ENCODE data around the gene MUC20.
"Not testable (repeated sequence)": the region's sequence is repeated elsewhere in the genome, so short reads cannot be mapped to it uniquely, and the experiment has no call there.

MUC20 gene

DNA sequence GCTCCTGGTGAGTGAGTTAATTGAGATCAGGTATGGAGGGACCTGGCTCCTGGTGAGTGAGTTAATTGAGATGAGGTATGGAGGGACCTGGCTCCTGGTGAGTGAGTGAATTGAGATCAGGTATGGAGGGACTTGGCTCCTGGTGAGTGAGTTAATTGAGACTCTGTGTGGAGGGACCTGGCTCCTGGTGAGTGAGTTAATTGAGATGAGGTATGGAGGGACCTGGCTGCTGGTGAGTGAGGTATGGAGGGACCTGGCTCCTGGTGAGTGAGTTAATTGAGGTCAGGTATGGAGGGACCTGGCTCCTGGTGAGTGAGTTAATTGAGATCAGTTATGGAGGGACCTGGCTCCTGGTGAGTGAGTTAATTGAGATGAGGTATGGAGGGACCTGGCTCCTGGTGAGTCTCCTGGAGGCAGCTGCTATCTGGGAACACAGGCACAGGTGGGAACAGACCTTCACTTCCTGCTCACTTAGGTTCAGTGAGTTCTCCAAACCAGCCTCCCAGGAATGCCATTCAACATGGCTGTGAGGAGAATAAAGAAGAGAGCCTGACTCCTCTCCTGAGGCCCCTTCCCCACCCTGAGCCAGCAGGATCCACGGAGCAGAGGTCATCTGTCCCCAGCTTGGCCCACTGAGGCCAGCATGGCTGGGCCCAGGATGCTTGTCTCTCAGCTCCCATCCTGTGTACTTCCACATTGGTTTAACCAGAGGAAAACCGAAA is 9.5 kb upstream of the MUC20 start:
- DNase-seq: not testable (repeated sequence)

DNA sequence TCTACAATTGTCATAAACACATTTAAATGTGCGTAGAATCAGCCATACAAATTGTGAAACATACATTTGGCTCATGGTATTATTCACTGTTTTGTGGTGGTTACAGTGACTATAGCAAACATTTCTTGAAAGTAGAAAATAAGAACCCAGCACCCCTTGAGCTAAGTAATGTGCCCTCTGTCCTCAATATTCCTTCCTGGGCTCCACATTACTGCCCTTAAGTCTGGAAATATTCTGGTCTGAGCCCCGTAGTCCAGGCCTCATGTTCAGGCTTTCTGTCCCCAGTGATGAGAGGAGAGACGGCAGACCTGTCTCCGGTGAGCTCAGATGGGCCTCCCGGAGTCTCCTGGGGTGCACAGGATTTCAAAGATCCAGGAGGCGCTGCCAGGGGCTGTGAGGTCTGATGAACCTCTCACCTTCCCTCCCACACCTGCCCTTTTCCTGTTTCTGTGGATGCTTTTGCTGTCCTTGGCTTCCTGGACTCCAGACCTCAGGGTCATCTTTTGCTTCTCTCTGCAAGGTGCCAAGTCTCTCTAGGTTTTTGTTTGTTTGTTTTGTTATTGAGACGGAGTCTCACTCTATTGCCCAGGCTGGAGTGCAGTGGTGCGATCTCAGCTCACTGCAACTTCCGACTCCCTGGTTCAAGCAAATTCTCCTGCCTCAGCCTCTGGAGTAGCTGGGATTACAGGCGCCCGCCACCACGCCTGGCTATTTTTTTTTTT is 8.8 kb upstream of the MUC20 start:
- no peak for DNase-seq

DNA sequence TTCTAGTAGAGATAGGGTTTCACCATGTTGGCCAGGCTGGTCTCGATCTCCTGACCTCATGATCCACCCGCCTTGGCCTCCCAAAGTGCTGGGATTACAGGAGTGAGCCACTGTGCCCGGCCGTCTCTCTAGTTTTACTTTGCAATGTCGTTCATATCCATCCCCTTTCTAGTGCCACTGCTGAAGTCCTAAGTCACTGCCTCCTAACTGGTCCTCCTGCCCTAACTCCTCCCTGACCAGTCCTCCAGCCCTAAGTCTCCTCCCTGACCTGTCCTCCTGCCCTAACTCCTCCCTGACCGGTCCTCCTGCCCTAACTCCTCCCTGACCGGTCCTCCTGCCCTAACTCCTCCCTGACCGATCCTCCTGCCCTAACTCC is 8.3 kb upstream of the MUC20 start:
- not testable (repeated sequence) for DNase-seq

DNA sequence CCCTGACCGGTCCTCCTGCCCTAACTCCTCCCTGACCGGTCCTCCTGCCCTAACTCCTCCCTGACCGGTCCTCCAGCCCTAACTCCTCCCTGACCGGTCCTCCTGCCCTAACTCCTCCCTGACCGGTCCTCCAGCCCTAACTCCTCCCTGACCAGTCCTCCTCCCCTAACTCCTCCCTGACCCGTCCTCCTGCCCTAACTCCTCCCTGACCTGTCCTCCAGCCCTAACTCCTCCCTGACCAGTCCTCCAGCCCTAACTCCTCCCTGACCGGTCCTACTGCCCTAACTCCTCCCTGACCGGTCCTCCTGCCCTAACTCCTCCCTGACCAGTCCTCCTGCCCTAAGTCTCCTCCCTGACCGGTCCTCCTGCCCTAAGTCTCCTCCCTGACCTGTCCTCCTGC is 7.6 kb upstream of the MUC20 start:
- not testable (repeated sequence) for DNase-seq

DNA sequence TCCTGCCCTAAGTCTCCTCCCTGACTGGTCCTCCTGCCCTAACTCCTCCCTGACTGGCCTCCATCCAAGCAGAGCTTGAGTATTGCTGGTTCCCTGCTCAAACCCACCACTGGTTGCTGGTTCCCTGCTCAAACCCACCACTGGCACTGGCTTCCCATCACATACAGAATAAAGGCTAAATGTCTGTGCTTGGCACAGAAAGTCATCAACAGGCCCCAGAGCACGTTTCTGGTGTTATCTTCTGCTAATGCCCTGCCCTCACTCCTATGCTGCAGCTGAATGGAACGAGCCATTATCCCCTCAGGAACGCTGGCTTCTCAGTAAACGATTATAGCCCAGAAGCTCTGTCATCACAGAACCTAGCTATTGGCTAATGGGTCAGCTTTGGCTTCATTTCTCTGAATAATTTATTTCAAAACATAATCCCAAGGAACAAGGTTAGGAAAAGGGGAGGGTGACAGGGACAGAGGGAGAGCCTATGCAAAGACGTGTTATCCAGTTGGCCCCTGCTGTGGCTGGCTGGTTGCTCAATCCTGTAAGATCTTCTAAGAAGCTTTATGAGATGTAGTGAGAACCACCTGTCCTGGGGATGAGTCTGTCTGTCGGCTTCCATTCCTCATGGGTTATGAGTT is 6.3 kb upstream of the MUC20 start:
- DNase-seq: no peak

DNA sequence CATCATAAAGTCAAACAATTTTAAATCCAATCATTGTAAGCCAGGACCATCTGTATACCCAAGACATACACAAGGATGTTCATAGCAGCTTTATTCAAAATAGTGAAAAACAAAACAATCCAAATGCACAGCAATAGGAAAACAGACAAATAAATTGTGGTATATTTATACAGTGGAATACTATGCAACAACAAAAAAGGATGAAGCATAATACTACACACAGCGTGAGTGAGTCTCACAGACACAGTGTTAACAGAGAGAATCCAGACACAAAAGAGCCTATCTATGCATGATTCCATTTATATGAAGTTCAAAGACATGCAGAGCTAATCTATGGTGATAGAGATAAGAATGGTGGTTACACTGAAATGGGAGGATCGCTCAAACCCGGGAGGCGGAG is 5.6 kb upstream of the MUC20 start:
- DNase-seq: no peak

DNA sequence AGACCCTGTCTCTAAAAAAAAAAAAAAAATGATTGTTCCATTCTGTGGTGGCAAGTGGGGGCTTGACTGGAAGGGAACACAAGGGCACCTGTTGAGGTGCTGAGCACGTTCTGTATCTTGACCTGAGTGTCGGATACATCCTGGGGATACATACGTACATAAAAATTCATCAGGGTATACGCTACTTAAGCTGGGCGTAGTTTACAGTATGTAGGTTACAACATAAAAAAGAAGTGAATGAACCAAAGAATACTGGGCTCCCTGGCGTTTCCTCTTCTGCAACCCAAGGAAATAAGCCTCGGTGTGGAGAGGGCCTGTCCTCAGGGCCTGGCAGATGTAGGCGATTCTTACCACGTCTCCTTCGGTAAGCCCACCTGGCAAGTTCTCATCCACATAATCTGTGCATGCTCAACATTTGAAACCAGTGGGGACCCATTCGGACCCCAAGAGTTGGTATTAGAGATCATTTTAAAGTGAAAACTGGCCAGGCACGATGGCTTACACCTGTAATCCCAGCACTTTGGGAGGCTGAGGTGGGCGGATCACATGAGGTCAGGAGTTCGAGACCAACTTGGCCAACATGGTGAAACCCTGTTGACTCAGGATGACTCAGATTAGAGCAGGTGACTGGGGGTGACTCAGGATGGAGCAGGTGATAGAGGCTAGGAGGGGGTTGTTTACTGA is 5.1 kb upstream of the MUC20 start:
- DNase-seq: no peak

DNA sequence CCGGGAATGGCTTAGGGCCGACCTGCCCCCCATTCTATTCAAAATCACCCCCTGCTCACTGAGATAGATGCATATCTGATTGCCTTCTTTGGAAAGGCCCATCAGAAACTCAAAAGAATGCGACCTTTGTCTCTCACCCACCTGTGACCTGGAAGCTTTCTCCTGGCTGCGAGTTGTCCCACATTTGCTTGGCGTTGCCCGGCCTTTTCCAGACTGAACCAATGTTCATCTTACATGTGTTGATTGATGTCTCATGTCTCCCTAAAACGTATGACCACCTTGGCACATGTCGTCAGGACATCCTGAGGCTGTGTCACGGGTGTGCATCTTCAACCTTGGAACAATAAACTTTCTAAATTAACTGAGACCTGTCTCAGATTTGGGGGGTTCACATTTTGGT is 3.4 kb upstream of the MUC20 start:
- DNase-seq: no peak

DNA sequence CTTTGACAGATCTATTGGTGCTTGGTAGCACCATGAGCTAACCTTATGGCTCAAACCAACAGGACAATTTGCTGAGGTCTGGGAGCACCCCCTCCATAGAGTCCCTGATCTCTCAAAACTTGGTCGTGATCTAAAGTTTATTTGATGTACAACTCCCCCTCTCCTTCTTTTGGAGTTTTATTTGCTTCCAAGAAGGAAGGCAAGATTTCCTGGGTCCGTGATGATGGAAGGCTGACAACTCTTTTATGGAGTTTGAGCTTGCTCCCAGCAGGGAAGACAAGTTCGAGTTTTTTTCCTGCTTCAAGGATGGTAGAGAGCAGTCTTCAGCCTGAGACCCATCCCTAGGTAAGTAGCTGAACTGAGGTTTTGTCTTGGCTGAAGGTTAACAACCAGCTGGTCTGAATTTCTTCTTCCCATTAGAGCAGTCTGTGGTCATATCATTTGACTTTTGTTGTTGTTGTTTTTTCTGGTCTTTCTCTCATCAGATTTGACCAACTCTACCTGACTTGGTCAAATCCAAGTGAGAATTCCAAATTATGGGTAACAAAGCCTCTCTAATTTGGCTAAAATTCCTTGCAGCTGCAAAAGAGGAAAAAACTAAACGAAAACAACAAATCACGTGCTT is 2.8 kb upstream of the MUC20 start:
- no peak for DNase-seq

DNA sequence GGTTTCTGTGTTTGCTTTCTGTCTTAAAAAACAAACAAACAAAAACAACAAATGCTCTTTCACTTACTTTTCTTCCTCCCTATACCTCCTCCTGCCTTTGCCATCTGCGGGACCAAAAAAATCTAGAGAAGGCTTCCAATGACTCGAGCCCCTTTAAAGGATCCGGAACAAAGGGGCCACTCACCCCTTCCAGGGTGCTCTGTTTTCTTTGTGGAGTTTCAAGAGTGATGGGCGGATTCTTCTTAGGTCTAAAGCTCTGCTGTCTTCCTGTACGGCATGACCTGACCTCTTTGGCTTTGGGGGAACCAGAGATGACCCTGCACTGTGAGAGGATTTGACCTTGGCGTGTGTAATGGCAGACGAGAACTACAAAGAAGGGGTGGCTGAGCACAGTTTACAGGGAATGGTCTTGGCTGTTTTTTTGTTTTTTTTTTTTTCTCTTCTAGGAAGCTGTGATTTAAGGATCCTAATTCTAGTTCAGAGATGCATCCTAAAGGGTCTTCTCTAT is 2.2 kb upstream of the MUC20 start:
- DNase-seq: no peak

DNA sequence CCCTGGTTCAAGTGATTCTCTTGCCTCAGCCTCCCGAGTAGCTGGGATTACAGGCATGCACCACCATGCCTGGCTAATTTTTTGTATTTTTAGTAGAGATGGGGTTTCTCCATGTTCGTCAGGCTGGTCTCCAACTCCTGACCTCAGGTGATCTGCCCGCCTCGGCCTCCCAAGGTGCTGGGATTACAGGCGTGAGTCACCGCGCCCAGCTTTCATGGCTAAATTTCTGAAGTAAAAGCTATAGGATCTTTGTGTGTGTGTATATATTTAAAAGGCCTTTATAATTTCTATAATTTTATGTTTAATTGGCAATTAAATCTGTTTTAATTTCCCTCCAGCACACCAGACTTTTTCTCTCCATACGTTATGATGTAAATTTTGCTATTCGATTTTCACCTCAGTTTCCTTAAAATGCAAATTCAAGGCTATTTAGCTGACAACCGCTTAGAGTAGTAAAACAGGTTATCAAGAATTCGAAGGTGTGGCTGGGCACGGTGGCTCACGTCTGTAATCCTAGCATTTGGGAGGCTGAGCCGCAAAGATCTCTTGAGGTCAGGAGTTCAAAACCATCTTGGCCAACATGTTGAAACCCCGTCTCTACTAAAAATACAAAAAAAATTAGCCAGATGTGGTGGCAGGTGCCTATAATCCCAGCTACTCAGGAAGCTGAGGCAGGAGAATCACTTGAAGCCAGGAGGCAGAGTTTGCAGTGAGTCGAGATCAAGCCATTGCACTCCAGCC is 1.1 kb upstream of the MUC20 start:
- DNase-seq: not testable (repeated sequence)

DNA sequence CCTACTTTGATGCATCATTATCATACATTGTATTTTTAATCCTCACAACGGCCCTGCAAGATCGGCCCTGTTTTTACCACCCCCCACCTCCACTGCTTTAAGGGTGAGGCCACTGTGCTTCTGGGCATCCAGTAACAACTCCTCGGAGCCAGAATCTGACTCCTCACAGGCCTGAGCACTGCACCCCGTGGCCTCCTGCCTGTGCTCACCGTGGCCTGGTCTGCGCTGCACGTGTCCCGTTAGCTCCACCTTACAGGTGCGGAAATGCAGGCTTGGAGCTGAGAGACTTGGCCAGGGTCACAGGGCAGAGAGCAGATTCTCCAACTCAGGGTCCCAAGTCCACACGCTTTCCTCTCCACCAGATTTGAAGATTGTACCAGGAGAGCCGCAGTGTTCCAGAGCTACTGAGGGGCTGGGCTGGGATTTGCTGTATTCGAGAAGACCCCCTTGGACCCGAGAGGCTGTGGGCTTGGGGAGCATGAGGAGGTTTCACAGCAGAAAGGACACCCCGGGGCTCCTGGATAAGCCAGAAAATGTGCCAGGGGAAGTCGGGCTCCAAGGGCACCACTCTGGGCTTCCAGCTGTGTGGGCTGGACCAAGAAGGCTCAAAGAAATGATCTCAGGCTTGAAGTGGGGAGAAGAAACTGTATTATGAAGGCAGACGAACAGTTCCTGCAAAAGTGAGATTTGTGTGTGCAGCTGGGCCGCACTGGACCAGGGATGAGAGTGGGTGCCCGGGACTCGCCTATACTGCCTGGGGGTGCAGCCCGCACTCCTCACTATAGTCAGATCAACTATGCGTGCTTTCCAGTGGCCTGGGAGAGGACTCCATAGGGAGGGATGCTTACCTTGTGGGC is 1.6 kb downstream of the MUC20 start:
- DNase-seq: not testable (repeated sequence)

DNA sequence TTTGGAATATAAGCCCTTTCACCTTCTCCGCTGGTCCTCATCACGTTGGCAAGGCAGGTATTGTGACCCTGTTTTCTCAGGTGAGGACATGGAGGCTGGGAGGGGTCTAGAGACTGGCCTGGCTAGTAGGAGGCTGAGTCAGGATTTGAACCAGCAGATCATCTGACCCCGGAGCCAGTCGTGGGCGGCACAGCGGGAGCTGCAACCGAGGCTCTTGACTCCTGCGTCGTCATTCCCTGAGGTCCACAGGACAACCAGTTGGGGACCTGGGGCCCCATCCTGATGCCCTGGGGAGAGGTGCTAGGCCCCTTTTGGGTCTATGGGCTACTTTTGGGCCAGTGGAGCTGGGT is 2.2 kb downstream of the MUC20 start:
- not testable (repeated sequence) for DNase-seq

DNA sequence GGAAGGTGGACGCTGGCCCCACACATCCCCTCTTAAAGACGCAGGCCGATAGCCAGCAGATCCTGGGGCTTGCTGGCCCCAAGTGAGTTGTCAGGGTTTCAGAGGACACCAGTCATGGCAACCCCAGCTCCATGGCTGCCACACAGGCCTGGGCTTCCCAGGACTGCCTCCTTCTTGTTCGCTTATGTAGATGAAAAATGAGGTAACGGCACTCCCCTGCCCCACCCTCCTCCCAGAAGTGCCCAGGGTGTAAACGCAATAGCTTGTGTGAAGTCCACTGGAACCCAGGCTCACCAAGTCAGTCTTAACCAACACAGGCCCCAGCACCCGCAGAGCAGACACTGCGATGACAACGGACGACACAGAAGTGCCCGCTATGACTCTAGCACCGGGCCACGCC is 3.6 kb downstream of the MUC20 start:
- not testable (repeated sequence) for DNase-seq

DNA sequence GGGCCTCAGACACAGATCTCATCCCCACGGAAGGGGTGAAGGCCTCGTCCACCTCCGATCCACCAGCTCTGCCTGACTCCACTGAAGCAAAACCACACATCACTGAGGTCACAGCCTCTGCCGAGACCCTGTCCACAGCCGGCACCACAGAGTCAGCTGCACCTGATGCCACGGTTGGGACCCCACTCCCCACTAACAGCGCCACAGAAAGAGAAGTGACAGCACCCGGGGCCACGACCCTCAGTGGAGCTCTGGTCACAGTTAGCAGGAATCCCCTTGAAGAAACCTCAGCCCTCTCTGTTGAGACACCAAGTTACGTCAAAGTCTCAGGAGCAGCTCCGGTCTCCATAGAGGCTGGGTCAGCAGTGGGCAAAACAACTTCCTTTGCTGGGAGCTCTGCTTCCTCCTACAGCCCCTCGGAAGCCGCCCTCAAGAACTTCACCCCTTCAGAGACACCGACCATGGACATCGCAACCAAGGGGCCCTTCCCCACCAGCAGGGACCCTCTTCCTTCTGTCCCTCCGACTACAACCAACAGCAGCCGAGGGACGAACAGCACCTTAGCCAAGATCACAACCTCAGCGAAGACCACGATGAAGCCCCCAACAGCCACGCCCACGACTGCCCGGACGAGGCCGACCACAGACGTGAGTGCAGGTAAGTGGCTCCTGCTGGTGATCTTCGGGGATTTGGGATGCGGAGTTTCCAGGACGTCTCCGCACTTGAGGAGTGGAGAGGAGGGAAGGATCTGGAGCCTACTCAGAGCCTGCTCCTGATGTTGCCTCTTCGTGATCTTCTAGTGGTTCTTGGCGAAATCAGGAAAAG is 5.3 kb downstream of the MUC20 start:
- not testable (repeated sequence) for DNase-seq

DNA sequence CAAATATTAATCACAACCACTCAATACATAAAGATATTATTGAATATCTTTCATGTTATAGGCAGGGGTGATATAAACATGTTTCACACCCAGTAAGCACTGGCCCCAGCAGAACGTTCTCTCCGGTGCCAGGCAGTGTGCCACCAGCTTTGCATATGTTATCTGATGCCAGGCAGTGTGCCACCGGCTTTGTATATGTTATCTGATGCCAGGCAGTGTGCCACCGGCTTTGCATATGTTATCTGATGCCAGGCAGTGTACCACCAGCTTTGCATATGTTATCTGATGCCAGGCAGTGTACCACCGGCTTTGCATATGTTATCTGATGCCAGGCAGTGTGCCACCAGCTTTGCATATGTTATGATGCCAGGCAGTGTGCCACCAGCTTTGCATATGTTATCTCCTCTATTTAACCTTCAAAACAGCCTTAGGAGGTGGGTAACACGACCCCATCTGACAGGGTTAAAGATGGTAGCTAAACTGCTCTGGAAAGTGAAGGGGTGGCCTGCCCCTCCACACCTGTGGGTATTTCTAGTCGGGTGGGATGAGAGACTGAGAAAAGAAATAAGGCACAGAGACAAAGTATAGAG is 6.9 kb downstream of the MUC20 start:
- no peak for DNase-seq

DNA sequence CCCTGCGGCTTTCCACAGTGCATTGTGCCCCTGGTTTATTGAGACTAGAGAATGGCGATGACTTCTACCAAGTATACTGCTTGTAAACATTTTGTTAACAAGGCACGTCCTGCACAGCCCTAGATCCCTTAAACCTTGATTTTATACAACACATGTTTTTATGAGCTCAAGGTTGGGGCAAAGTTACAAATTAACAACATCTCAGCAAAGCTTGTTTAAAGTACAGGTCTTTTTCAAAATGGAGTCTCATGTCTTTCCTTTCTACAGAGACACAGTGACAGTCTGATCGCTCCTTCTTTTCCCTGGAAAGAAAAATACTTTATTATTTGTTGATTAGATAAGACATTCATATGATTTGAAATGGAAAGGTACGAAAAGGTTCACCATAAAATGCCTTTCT is 8.0 kb downstream of the MUC20 start:
- not testable (repeated sequence) for DNase-seq

DNA sequence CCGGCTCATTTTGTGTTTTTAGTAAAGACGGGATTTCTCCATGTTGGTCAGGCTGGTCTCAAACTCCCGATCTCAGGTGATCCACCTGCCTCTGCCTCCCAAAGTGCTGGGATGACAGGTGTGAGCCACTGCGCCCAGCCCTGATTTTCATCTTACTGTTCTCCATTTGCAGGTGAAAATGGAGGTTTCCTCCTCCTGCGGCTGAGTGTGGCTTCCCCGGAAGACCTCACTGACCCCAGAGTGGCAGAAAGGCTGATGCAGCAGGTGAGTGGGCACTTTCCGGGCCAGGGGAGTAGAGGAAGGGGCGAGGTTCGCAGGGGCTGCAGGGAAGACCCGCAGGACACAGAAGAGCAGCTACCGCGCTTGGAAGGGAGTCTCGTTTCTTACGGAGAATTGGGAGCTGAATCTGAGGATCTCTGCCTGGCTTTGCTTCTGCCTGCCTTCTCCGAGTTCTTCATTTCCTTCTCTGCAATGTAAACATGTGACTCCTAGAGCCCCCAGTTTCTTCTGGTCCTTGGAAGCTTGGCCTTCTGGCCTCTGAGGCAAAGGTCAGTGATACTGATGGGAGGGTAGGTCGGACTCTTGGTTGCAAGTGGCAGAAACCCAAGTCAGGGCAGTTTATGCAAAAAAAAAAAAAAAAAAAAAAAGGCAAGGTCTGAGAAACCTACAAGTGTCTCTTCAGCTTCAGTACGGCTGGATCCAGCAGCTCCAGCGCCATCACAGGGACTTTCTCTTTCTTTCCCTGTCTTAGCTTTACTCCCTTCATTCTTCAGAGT is 8.9 kb downstream of the MUC20 start:
- DNase-seq: no peak

DNA sequence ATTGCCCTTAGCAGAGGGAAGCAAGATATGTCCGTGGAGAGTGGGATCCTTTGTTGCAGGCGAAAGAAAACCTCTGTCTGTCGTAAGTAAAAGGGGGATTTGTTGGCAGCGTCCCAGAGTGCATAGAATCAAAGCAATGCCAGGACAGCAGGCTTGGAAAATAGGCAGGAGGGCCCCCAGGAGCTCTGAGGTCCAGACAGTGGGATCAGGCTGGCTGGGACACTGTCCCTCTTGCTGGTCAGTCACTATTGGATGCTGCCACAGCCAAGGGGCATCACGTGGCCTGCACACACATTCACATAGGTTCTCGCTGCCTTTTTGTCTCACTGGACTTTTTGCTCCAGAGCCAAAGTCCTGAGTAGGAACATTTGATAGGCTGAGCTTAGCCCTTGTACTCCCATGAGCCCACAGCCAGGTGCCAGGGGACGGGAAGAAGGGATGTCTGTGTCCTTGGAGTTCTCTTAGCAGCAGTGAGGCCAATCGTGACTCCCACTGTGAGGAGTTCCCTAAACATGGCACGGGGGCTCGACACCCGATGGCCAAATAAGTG is 10.7 kb downstream of the MUC20 start:
- no peak for DNase-seq

Data from DMS79 treated with DMSO at 0.1 percent for 48 hours (cell line).